UCSD-AML1 (cell line): ENCODE data around the gene CHST7.
A peak's percentile ranks its signal among the peaks of the same experiment; 100 is the strongest.

Experiments used
- DNase-seq: peaks from one replicate; lab custom pipeline; 2025; ENCODE audit not compliant: unreplicated experiment; lab: John Stamatoyannopoulos, UW

The CHST7 gene

GRCh38 chrX:46602468-46603102 lies 29.0 kb downstream of the CHST7 start:
- no peak for DNase-seq

- DNase-seq = no peak
Measured at GRCh38 chrX:46607916-46608315, 34.4 kb downstream of the CHST7 start.

DNA sequence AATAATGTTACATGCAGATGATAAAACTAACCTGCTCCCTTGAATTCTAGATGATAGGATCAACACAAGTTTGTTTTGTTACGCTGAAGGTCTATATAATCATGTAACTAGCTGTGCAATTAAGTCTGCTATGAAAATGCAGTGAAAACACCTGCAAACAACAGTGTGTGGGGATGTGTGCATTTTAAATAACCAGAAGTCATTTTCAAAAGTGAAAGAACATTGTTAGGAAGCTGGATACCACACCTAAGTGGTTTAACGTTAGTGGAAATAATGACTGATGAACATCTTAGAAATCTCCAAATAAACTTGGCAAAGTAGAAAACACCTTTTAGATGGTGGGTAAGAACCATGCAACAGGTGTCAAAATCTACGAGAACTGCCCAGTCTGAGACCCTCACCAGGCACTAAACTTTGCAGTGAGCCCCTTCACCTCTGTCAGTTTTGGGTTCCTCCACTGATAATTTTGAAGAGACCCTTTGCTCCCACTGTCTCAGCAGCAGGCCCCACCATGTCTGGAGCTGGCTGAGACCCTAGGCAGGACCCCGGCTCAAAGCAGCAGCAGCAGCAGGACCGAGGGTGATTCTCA lies 36.6 kb downstream of the CHST7 start:
- DNase-seq = no peak

- DNase-seq = no peak
Measured at GRCh38 chrX:46611658-46612362, 38.2 kb downstream of the CHST7 start.

- no peak for DNase-seq
Measured at GRCh38 chrX:46617906-46618305, 44.3 kb downstream of the CHST7 start.

DNA sequence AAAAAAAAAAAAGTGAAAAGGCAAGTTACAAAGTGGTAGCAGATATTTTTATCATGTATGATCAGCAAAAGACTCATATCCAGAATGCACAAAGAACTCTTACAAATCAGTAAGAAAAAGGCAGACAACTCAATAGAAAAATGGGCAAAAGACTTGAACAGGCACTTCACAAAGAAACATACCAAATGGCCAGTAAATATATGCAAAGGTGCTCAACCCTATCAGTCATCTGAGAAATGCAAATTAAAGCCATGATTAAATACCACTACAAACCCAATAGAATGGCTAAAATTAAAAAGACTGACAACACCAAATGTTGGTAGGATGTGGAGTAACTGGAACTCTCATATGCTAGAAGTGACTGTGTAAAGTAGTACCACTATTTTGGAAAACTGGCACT lies 45.4 kb downstream of the CHST7 start:
- no peak for DNase-seq

GRCh38 chrX:46620505-46620904 lies 46.9 kb downstream of the CHST7 start:
- DNase-seq = no peak

DNA sequence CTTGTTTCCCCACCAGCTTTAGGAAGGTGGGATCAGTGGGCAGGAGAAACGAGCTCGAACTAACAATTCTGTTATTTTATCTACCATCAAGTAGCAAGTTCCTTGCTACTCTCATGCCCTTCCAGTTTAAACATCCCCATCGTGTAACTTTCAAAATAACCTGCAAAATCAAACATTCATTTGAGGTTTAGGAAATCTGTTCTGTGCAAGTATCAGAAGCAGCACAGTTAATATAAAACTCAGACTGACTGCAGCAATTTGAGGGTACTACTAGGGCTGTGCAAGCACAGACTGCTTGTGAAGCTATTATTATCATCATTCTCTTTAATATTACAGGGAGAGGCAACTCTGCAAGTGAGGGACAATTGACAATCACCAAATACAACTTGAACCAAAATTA lies 48.0 kb downstream of the CHST7 start:
- DNase-seq = no peak

- DNase-seq = no peak
Measured at GRCh38 chrX:46624090-46624786, 50.7 kb downstream of the CHST7 start.

DNA sequence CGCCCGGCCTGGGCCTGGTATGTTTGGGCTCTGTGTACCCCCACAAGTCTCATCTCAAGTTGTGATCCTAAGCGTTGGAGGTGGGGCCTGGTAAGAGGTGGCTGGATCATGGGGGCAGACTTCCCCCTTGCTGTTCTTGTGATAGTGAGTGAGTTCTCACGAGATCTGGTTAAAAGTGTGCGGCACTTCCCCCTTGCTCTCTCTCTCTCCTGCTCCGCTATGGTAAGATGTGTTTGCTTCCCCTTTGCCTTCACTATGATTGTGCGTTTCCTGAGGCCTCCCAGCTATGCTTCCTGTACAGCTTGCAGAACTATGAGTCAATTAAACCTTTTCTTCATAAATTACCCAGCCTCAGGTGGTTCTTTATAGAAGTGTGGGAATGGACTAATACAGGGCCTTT lies 53.0 kb downstream of the CHST7 start:
- peak; percentile 48 for DNase-seq

DNA sequence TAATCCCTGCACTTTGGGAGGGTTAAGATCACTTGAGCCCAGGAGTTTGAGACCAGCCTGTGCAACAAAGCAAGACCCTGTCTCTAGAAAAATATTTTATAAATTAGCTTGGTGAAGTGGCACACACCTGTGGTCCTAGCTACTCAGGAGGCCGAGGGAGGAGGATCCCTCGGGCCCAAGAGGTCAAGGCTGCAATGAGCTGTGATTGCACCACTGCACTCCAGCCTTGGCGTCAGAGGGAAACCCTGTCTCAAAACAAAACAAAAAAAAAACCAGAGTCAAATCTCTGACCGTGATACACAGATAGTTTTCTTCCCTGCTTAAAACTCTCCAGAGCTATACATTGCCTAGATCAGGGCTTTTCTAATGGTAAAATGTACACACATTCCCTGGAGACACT lies 53.5 kb downstream of the CHST7 start:
- no peak for DNase-seq

- DNase-seq = no peak
Measured at GRCh38 chrX:46627711-46628419, 54.3 kb downstream of the CHST7 start.

DNA sequence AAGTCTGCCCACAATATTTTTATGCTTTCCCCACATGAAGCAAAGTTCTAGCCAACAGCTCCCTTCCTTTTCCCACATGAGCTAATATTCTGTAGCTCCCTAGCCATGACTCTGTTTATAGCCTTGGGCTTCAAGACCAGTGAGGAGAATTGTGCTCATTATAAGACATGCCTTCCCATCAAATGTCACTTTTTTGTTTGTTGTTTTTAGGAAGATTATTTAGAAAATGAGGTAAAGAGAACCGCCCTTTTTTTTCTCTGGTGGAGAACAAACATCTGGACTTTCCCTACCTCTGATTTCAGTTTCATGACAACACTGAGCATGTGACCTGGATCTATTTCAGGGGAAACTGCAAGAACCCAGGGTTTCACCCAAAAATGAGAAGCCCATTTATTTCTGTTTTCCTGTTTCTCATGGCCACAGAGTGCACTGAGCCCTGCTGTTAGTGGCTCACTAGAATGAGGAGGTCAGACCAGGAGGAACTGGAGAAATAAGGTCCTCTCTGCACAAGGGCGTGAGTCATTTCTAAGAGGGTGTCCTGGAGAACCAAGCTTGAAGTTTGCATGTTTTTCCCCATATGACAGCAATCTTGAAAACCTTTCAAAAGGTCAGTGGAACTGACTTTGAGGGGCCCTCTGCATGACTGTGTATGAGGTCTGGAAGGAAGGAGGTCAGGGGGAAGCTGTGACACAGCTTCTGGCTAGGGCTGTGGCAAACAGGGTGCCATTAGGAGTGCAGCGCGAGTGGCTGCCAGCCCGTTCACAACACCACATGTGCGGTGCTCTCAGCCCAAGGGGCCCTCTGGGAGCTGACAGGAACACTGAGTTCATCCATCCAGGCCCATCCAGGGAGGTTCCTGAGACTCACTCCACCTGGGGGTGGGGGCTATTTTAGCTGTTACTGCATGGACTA lies 55.2 kb downstream of the CHST7 start:
- no peak for DNase-seq

- DNase-seq = no peak
Measured at GRCh38 chrX:46630141-46630540, 56.6 kb downstream of the CHST7 start.

GRCh38 chrX:46634577-46634976 lies 61.0 kb downstream of the CHST7 start:
- no peak for DNase-seq

DNA sequence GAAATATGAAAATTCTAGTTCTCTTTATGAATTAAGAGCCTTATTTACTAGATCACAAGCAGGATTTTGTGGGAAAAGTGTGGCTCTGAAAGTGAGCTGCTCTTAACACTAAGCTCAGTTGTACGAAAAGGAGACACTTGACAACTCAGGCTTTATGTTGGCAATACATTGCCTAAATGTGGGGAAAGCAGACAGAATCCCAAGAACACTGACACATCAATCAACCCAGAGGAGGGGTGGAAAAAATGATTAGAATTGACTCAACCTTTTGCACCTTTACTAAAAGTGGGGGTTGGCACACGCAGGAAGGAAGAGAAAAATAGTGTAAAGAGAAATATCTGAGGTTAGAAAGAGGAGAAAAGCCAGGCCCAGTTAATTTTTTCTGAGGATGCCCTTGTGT lies 61.6 kb downstream of the CHST7 start:
- DNase-seq = no peak

DNA sequence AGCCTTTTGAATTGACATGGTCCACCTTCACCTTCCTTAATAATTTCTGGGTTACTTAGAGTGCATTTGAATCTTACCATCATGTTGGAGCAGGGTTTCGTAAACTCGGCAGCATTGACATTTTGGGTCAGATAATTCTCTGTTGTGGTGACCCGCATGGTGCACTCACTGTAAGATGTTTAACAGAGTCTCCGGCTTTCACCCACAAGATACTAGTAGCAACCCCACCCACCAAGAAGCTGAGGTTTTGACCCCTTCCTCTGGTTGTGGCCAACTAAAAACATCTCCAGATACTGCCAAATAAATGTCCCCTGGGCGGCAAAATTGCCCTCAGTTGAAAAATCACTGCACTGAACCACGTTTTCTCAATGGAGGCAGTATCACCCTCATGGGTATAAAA lies 62.7 kb downstream of the CHST7 start:
- no peak for DNase-seq

DNA sequence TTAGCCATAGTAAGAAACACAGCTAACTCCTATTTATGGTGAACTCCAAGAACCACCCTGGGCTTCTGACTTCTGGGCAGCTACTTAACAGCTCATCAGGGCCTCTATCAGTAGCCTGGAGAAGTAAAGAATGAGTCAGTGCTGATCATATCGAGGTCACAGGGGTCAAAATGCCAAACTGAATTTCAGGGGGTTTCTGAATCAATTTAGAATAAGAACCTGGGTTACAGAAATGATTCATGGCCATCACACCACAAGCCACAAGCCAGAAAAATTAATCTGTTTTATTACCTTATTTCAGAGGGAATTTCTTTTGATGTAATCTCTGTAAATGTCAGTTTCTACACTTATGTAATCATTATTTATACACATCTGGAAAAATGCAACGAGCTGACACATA lies 64.4 kb downstream of the CHST7 start:
- no peak for DNase-seq

DNA sequence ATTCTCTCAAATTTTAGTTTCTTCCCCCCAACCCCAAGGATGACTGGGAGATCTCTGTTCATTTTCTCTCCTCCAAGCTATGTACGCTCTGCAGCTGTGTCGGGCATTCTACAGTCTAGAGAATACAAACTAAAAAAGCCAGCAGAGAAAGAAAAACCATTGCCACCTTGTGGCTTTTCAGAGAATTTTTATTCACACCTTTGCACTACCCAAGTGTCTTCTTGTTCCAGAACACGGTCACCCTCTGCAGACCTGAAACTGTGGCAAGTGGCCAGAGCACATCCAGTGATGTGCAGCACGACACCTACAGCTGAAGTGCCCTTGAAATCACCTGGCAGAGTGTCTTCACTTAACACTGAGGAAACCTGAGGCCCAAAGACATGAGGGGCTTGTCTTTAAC lies 68.6 kb downstream of the CHST7 start:
- no peak for DNase-seq

DNA sequence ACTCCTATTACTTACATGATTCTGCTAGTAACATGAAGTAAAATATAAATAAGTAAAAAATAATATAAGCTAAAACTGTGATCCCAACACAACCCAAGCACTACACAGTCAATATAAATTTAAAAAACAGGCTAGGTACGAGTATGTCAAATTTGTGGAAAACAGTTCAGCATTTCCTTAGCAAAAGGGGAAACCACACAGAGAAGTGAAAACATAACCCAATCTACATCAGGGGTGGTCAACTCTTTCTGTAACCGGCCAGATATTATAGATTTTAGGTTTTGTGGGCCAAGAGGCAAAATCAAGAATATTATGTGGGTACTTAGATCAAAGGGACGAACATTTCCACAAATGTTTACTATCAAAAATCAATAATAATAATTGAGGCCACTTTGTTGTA lies 70.1 kb downstream of the CHST7 start:
- DNase-seq = no peak
